ENCODE measurements around the gene FDX2.

- TF ChIP-seq EZH2 (IDR thresholded peaks at IDR 0.05; ENCODE audit: borderline replicate concordance, insufficient read depth, low read depth, low read length, poor library complexity, severe bottlenecking) (no peak), CTCF (IDR thresholded peaks at IDR 0.05) (no peak)
Observed at GRCh38 chr19:10327793-10328192, 12.0 kb upstream of the FDX2 start.

Measured in B cell (primary cell).